Right lobe of liver (tissue), 4 donors: ENCODE data around the gene ALB.

Experiments used
- CTCF ChIP-seq, 4 donors: fragments of 200-600 bp in 3 of 4; fragments of 450-650 bp in 1 of 4; IDR thresholded peaks; one replicate each; pipeline versions ENCODE4 v1.5.1 to v1.8.0; 2016 to 2022; ENCODE audit warnings: antibody characterized with exemption in 4 of 4, mild to moderate bottlenecking in 2 of 4
- POLR2A ChIP-seq: fragments of 450-650 bp; IDR thresholded peaks from one replicate; pipeline ENCODE4 v1.6.1; 2017; ENCODE audit warnings: antibody characterized with exemption, mild to moderate bottlenecking
- donor health status: DM: no; HTN: no; CAD: no.
- donor health status: DM: no; HTN: no; CAD: no.
- donor health status: DM: no; HTN: yes; CAD: no.

DNA sequence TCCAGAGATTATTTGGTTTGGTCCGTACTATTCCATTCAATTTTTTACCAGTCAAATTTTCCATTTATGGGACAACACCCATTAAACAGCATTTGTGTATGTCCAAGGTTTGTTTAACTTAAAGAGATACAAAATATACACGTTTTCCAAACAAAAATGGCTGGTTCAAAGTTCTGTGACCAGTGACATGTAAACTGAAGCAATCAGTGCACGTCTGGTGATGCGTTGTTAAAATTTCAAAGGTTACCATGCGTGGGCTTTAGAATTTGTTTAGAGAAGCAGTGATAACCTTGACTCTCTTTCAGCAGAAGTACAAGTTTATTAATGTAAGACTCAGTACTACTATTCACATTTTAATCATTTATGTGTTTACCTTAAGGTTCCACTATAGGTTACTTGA is 25.2 kb upstream of the ALB start:
- TF ChIP-seq POLR2A (no peak), CTCF (IDR thresholded peaks at IDR 0.05) (no peak)
